Peyer's patch (tissue), 4 donors: ENCODE results near the gene PDE4B. TPM values are rescaled to one million over a fixed set of nuclear protein-coding genes. Genes with fewer than 3 reads are reported as not detected.

ENCODE experiments used
- DNase-seq, 3 donors: peaks; one replicate each; pipeline ENCODE4 v3.0.0-alpha.2; 2017 to 2019
- H3K27ac ChIP-seq, 4 donors: fragments of 200-600 bp; sonication (generic); one replicate each; pipeline ENCODE4 v1.5.1; 2016 to 2019
- H3K27me3 ChIP-seq, 2 donors: fragments of 200-600 bp; sonication (generic); one replicate each; pipeline ENCODE4 v1.5.1; 2019
- H3K36me3 ChIP-seq, 3 donors: fragments of 200-600 bp; sonication (generic); one replicate each; pipeline ENCODE4 v1.5.1; 2016 to 2019
- H3K4me1 ChIP-seq, 4 donors: fragments of 200-600 bp; sonication (generic); one replicate each; pipeline ENCODE4 v1.5.1; 2016 to 2019
- H3K4me3 ChIP-seq, 4 donors: fragments of 200-600 bp; sonication (generic); 1 replicate in 3 of 4; 2 replicates in 1 of 4; pipeline ENCODE4 v1.5.1; 2016 to 2019; ENCODE audit warnings: mild to moderate bottlenecking in 1 of 4
- H3K9me3 ChIP-seq, 4 donors: fragments of 200-600 bp; sonication (generic); one replicate each; pipeline ENCODE4 v1.5.1; 2016 to 2019; ENCODE audit warnings: mild to moderate bottlenecking in 1 of 4
- POLR2A ChIP-seq, 2 donors: fragments of 450-650 bp; IDR thresholded peaks; one replicate each; pipeline ENCODE4 v1.5.1; 2017; ENCODE audit warnings: antibody characterized with exemption in 2 of 2, mild to moderate bottlenecking in 2 of 2, moderate library complexity in 2 of 2
- total RNA-seq, 4 donors: library from RNA; depleted of rRNA; stranded (reverse); fragments of >200 nt; gene quantifications; one replicate each; pipeline ENCODE4 v1.1.0, GENCODE V29; 2016
- TF ChIP-seq, protein P1 (sequence below), 6 experiments: fragments of 450-650 bp in 4 of 6; fragments of 200-600 bp in 2 of 6; sonication (generic) in 1 of 6; IDR thresholded peaks; one replicate each; pipeline ENCODE4 v1.5.1; 2017 to 2019; ENCODE audit warnings: antibody characterized with exemption in 6 of 6, mild to moderate bottlenecking in 3 of 6, moderate library complexity in 1 of 6

The PDE4B gene
- total RNA-seq, 4 donors from 2014 or later, result 2.1 to 96.6 (median 9.6) TPM

DNA sequence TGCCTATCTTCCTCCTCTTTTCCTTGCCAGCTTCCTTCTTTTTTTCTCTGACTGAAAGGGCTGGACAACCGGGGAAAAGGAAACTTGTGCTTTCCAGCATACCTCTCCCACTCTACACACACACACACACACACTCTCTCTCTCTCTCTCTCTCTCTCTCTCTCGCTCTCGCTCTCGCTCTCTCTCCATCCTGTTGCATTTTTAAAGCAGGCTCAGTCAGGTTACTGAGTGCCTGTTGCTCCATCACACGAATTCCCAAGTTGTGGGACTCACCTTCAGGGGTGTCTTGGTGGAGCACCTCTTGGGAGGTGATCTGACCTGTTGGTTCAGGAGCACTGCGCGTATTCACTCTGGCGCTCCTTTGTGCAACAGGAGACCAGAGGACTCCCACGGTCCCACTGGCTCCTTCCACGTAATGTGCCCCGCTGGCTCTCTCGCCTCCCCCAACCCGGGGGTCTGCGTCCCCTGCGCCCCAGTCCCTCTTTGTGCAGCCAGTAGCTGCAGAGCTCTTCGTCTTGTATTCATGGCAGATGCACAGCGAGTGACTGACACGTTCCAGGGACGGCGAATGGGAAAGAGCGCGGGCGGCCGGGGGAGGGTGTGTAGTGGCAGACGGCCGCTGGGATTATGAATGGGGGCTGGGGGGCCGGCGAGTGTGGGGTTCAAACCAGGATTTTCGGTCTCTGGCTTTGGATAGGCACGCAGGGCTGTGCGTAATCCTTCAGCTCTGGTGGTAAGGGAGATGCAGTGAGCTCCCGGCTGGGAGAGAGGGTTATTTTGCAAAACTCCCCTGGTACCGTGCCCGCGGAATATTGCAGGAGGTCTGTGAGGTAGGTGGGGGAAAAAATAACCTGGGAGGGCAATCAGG, 660 bp upstream of the PDE4B start:
- Histone ChIP-seq H3K36me3 (no peaks in the 10 kb centered on the region), H3K9me3 (no peaks in the 10 kb centered on the region), H3K27me3 (peaks cover 0 to 6% of the 10 kb centered on the region in 2 donors), H3K4me1 (peaks cover 0 to 10% (median 0%) of the 10 kb centered on the region in 4 donors), H3K4me3 (peak overlapping the region in 3 of 4 donors; percentile 4 to 45 (median 43)), H3K27ac (peak overlapping the region in 1 of 4 donors; percentile 17)
- DNase-seq, result no peak
- TF ChIP-seq, protein P1, sequence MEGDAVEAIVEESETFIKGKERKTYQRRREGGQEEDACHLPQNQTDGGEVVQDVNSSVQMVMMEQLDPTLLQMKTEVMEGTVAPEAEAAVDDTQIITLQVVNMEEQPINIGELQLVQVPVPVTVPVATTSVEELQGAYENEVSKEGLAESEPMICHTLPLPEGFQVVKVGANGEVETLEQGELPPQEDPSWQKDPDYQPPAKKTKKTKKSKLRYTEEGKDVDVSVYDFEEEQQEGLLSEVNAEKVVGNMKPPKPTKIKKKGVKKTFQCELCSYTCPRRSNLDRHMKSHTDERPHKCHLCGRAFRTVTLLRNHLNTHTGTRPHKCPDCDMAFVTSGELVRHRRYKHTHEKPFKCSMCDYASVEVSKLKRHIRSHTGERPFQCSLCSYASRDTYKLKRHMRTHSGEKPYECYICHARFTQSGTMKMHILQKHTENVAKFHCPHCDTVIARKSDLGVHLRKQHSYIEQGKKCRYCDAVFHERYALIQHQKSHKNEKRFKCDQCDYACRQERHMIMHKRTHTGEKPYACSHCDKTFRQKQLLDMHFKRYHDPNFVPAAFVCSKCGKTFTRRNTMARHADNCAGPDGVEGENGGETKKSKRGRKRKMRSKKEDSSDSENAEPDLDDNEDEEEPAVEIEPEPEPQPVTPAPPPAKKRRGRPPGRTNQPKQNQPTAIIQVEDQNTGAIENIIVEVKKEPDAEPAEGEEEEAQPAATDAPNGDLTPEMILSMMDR (IDR thresholded peaks at IDR 0.05), result no peak
- no peak for TF ChIP-seq POLR2A (IDR thresholded peaks at IDR 0.05)

DNA sequence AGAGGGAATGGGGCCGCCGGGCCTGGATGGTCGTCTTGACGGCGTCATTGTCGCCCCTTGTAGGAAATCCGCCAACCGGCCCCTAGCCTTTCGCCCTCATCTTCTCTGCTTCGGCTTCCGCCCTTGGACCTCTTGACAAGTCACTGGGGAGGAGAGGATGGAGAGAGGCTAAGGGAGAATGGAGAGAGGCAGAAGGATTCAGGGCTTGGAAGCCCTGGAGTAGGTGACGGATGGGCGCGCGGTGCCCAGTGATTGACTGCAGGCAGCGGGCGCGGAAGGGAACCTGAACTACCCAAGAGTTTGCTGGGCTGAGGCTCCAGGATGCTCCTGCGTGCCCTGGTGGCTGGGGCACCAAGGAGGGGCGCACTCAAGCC, 651 bp downstream of the PDE4B start:
- peak overlapping the region; percentile 4 to 45 (median 29) for H3K4me3 ChIP-seq
- H3K9me3 ChIP-seq, result no peaks in the 10 kb centered on the region
- H3K4me1 ChIP-seq, result peaks cover 0 to 10% (median 0%) of the 10 kb centered on the region in 4 donors
- H3K36me3 ChIP-seq, result no peaks in the 10 kb centered on the region
- H3K27me3 ChIP-seq, result peaks cover 0 to 6% of the 10 kb centered on the region in 2 donors
- H3K27ac ChIP-seq, result no peak overlapping the region
- DNase-seq, result no peak
- TF ChIP-seq, protein P1 (IDR thresholded peaks at IDR 0.05), result no peak
- no peak for TF ChIP-seq POLR2A (IDR thresholded peaks at IDR 0.05)

GRCh38 chr1:65795311-65795710, 2.6 kb downstream of the PDE4B start:
- H3K36me3 ChIP-seq, result no peaks in the 10 kb centered on the region
- H3K9me3 ChIP-seq, result no peaks in the 10 kb centered on the region
- H3K4me3 ChIP-seq, result no peak overlapping the region
- peaks cover 0 to 6% of the 10 kb centered on the region in 2 donors for H3K27me3 ChIP-seq
- H3K27ac ChIP-seq, result no peak overlapping the region
- no peak for DNase-seq
- TF ChIP-seq, protein P1 (IDR thresholded peaks at IDR 0.05), result no peak
- TF ChIP-seq POLR2A (IDR thresholded peaks at IDR 0.05), result no peak
- peaks cover 0 to 10% (median 0%) of the 10 kb centered on the region in 4 donors for H3K4me1 ChIP-seq

DNA sequence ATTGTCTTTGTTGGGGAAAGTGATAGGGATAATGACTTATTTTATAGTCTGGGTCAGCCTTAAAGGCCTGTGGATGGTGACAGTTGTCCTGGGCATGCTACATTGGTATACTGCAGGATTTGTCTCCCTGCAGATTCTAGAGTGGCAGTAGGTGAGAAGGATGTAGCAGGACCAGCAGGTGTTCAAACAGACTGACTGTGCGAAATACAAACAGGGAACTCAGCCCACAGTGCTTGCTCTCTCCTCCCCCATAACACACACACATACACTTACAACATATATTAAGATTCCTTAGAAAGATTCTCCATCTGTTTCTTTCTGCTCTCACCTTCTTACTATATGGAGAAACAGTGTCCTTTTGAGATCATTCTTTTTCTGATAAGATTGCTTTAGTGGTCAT, 6.9 kb downstream of the PDE4B start:
- Histone ChIP-seq H3K27me3 (no peaks in the 10 kb centered on the region), H3K9me3 (no peaks in the 10 kb centered on the region), H3K36me3 (no peaks in the 10 kb centered on the region), H3K4me1 (no peaks in the 10 kb centered on the region), H3K4me3 (no peak overlapping the region), H3K27ac (no peak overlapping the region)
- TF ChIP-seq POLR2A (IDR thresholded peaks at IDR 0.05), result no peak
- TF ChIP-seq, protein P1 (IDR thresholded peaks at IDR 0.05), result no peak
- no peak for DNase-seq

DNA sequence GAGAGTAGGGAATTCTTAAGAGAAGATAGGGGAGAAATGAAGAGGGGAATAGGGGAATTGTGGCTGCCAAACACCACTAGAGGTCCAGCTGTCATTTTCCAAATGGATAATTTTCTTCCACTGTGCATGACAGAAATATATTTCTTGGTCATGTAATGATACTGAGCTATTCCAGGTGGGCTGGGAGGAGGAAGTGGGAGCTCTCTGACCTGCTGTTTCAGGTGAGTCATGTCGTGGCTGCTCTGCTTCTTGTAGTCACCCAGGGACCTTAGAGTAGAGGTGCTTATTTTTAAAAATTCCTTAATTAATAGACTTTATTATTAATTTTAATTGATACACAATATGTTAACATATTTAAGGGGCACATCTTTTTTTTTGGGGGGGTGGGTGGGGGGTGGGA, 11.9 kb downstream of the PDE4B start:
- Histone ChIP-seq H3K9me3 (no peaks in the 10 kb centered on the region), H3K4me1 (no peaks in the 10 kb centered on the region), H3K27me3 (no peaks in the 10 kb centered on the region), H3K27ac (no peak overlapping the region), H3K36me3 (no peaks in the 10 kb centered on the region), H3K4me3 (no peak overlapping the region)
- TF ChIP-seq, protein P1 (IDR thresholded peaks at IDR 0.05), result no peak
- no peak for TF ChIP-seq POLR2A (IDR thresholded peaks at IDR 0.05)
- DNase-seq, result no peak
